Body of pancreas (tissue), 4 donors: ENCODE data around the gene UBE2R2.

Experiments used
- CTCF ChIP-seq, 7 experiments: fragments of 450-650 bp in 4 of 7; fragments of 200-600 bp in 3 of 7; sonication (generic) in 3 of 7; IDR thresholded peaks; one replicate each; pipeline ENCODE4 v1.5.1; 2016 to 2019; ENCODE audit warnings: antibody characterized with exemption in 7 of 7
- POLR2A ChIP-seq, 3 donors: fragments of 450-650 bp; IDR thresholded peaks; one replicate each; pipeline ENCODE4 v1.6.1; 2016; ENCODE audit warnings: antibody characterized with exemption in 3 of 3, mild to moderate bottlenecking in 2 of 3

GRCh38 chr9:33959725-33960124 is 142.8 kb downstream of the UBE2R2 start:
- TF ChIP-seq CTCF (IDR thresholded peaks at IDR 0.05) (no peak), POLR2A (IDR thresholded peaks at IDR 0.05) (no peak)
